ENCODE results near the gene DGCR2. TPM values are rescaled to one million over a fixed set of nuclear protein-coding genes. Genes with fewer than 3 reads are reported as not detected.

Gene DGCR2
- total RNA-seq, 1 experiment from 2014 or later: 24.4 TPM

DNA sequence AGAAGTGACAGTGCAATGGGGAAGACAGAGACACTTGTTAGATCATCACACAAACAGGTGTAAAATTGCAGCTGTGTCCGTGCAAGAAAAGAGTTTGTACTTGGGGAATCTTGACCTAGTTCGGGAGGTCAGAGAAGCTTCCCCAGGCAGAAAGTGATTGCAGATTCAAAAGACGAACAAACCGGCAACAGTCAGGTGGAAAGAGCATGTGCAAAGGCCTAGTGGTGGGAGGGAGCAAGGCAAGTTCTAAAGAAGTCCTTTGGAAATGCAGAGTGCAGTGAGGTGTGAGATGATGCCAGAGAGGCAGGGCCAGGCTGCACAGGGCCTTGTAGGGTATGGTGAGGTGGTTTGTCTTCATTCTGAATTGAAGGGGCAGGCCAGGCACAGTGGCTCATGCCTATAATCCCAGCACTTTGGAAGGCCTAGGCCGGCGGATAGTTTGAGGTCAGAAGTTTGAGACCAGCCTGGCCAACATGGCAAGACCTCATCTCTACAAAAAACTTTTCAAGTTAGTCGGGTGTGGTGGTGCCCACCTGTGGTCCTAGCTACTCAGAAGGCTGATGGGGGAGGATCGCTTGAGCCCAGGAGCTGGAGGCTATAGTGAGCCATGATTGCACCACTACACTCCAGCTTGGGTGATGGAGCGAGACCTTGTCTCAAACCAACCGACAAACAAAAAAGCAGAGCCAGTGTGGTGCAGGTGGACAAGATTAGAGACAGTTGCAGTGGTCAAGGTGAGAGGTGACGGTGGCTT lies 24.2 kb upstream of the DGCR2 start:
- no peak for DNase-seq (ENCODE audit: low read depth)

DNA sequence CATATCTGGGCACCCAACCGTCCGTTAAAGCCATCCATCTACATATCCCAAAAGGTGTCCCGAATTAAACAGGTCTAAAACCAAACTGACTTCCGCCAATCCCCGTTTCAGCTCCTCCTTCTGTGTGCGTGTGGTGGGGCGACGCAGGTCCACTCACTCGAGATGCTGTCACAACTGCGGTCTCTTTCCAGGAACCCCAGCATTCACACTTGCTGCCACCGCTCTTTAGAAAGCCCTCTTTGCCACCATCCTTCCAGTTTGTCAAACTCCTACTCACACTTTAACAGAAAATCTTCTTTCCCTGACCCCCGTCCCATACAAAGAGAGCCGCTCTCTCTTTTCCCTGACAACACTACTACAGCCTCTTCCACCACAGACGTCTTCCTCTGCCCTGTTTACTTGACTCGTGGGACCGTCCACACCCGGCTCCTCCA lies 21.8 kb upstream of the DGCR2 start:
- DNase-seq (ENCODE audit: low read depth): peak; percentile 23

DNA sequence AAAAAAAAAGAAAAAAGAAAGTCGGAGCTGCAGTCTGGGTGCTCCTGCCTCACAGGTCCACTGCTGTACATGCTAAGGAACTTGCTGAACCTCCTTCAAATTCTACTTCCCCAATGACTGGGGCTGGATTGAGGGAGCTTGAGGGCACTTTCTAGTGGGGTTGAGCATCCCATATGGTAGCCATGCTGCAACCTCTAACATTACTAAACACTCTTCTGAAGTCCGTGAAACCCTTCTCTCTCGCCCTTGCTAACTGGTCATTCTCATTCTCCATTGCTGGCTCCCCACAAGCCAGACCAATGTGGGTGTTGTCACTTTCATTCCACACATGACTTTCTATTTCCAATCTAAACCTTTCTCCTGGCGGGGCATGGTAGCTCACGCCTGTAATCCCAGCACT lies 21.0 kb upstream of the DGCR2 start:
- no peak for DNase-seq (ENCODE audit: low read depth)

GRCh38 chr22:19142394-19142793 lies 20.2 kb upstream of the DGCR2 start:
- no peak for DNase-seq (ENCODE audit: low read depth)

DNA sequence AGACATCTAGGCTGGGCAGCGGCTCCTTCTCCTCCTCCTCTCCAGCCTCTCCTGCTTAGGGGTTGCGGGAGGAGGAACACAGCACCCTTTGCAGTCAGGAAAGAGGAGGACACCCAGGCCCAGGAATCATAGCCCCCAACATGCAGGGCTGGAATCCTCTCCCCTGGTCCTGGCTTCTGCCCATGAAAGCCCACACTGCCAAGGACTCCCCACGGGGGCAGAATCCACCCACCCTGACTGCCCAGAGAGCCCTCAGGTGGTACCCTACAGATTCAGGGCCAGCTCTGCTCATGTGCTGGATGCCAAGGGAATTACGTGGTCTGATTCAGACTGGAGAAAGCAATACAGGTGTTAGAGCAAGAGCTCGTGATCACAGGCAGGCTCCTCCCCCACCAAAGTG lies 17.8 kb upstream of the DGCR2 start:
- no peak for DNase-seq (ENCODE audit: low read depth)

DNA sequence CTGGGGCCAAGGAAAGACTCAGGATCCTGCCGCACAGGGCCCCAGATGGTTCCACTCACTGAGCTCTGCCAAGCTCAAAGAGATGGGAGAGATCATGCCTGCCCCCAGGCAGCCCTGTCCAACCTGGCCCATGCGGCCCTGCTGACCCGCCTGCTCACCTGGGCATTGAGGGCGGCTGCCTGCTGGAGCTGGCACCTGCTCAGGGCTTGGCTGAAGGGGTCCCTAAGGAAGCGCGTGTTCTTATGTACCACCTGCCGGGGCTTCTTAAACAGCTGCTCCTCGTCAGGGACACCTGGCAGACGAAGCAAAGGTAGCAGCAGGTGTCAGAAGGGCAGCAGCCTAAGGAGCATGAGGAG lies 16.8 kb upstream of the DGCR2 start:
- no peak for DNase-seq (ENCODE audit: low read depth)

- no peak for DNase-seq (ENCODE audit: low read depth)
Observed at GRCh38 chr22:19138217-19139000, 16.2 kb upstream of the DGCR2 start.

- DNase-seq (ENCODE audit: low read depth): no peak
Observed at GRCh38 chr22:19137384-19138216, 15.4 kb upstream of the DGCR2 start.

GRCh38 chr22:19136915-19137314 lies 14.7 kb upstream of the DGCR2 start:
- no peak for DNase-seq (ENCODE audit: low read depth)

DNA sequence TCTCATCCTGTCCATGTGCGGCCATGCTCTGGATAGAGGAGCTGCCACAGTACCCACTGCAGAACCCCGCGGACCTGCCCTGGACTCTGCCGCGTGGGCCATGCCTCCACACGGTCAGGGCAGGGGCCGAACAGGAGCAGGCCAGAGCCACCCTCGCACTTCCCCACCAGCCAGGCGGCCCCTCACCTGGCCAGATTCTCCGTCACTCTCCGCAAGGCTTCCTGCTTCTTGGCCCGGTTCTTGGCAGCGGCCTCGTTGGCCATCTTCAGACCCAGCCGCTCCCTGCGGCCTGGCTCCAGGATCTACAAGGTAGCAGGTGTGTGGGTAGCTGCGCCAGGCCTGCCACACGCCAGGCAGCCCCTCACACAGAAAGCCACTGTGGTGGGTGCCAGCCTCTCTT lies 12.7 kb upstream of the DGCR2 start:
- DNase-seq (ENCODE audit: low read depth): no peak

- no peak for DNase-seq (ENCODE audit: low read depth)
Observed at GRCh38 chr22:19134176-19134831, 12.1 kb upstream of the DGCR2 start.

DNA sequence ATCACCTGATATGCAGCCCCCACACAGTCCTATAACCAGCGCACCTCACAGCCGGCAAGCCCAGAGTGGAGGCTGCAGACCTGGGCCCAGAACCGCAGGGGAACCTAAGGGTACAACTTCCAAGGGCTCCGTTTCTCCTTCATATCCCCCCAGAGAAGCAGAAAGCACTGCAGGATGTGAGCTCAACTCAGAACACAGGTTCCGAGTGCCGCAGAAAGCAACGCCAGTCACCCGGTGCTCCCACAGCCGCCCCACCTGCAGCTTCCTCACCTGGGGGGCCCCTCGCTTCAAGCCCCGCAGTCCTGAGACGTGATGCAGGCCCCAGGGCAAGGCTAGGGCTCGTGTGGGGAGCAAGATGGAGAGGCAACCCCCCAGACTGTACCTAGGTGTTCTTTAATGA lies 11.3 kb upstream of the DGCR2 start:
- DNase-seq (ENCODE audit: low read depth): no peak

- no peak for DNase-seq (ENCODE audit: low read depth)
Observed at GRCh38 chr22:19132693-19133400, 10.6 kb upstream of the DGCR2 start.

DNA sequence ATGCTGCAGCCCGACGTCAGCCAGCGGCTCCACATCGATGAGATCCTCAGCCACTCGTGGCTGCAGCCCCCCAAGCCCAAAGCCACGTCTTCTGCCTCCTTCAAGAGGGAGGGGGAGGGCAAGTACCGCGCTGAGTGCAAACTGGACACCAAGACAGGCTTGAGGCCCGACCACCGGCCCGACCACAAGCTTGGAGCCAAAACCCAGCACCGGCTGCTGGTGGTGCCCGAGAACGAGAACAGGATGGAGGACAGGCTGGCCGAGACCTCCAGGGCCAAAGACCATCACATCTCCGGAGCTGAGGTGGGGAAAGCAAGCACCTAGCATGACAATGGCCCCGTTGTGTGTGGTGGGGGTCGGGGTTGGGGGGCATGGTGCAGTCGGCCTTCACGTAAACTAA lies 9.9 kb upstream of the DGCR2 start:
- no peak for DNase-seq (ENCODE audit: low read depth)

DNA sequence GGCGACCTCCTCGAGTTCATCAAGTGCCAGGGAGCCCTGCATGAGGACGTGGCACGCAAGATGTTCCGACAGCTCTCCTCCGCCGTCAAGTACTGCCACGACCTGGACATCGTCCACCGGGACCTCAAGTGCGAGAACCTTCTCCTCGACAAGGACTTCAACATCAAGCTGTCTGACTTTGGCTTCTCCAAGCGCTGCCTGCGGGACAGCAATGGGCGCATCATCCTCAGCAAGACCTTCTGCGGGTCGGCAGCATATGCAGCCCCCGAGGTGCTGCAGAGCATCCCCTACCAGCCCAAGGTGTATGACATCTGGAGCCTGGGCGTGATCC lies 9.4 kb upstream of the DGCR2 start:
- DNase-seq (ENCODE audit: low read depth): no peak

GRCh38 chr22:19130959-19131684 lies 8.9 kb upstream of the DGCR2 start, which contains the start of gene TSSK2:
TSSK2 (plus strand) TSS chr22:19131308; CDS start chr22:19131400, 92 bp downstream.
- no peak for DNase-seq (ENCODE audit: low read depth)

- no peak for DNase-seq (ENCODE audit: low read depth)
Observed at GRCh38 chr22:19129871-19130270, 7.7 kb upstream of the DGCR2 start.

DNA sequence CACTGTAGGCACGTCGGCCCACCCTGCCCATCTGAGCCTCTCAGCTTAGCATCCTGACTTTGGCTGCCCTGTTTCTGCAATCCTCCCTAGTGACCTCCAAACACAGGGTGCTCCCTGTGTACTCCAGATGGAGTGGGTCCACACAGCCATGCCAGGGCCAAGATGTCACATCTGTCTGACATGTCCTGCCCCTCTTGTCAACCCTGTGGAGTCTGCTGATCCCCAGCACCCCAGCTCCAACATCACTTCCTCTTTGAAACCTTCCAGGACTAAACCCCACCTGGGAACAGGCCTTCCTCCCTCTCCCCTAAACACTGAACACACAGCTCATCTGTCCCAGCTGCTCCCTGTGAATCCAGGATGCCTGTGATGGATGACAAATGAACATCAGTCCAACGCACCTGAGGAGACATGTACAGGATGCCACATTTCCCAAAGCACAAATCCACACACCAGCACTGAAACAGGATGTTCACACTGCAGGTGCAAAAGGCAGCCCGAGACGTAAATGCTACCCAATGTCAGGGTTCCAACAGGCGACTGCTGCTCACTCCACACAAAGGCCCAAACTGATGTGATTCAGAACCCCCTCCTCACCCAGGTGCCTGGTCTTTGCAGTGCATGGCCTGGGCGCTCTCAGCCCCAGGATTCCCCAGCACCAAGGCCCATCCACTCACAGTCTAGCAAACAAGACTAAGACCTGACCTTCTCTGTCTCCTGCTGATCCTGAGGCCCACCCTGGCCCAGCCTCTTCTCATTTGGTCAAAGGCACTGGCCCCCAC lies 6.9 kb upstream of the DGCR2 start:
- no peak for DNase-seq (ENCODE audit: low read depth)

DNA sequence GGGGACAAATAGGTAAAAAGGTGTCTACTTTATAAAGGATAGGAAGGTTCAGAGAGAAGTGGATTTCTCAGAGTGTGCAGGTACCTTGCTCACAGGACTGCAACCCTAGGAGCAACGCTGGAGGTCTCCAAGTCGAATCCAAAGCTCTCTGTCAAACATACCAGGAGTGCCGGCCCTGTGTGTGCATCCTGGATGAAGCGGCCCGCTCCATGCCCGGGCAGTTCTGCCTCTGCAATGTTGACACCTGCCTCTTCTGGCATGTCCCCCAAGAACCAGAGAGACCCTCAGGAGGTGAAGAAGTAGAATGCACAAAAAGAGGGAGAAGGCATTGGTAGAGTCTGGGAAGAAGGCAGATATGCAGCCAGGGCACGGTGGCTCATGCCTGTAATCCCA lies 5.8 kb upstream of the DGCR2 start:
- no peak for DNase-seq (ENCODE audit: low read depth)
